Natural killer cell (primary cell): ENCODE measurements around the gene ZNF445. TPM values are rescaled to one million over a fixed set of nuclear protein-coding genes. Genes with fewer than 3 reads are reported as not detected.
A peak's percentile ranks its signal among the peaks of the same experiment; 100 is the strongest.

Experiments
- ATAC-seq, 3 donors: fragments of 150-1000 bp in 2 of 3; fragments of 200-7000 bp in 1 of 3; cut with Tn5 transposase; 1 replicate in 1 of 3; 2 replicates in 2 of 3; pipeline ENCODE4 v1.10.0; 2021; ENCODE audit warnings: mild to moderate bottlenecking in 2 of 3, moderate library complexity in 2 of 3
- DNase-seq, 2 donors: peaks; one replicate each; pipeline versions ENCODE4 v3.0.0 to v3.0.0-alpha.2; 2013 to 2021; ENCODE audit warnings: mixed read lengths in 1 of 2
- H3K27ac ChIP-seq: one replicate; pipeline ENCODE4 v1.5.1; 2013; ENCODE audit warnings: mild to moderate bottlenecking, low read length
- H3K27me3 ChIP-seq: one replicate; pipeline ENCODE4 v1.6.1; 2013; ENCODE audit warnings: low read length; ENCODE audit not compliant: control insufficient read depth, insufficient read depth
- H3K36me3 ChIP-seq: one replicate; pipeline ENCODE4 v1.6.1; 2013; ENCODE audit warnings: low read length; ENCODE audit not compliant: control insufficient read depth, insufficient read depth
- H3K4me1 ChIP-seq: one replicate; pipeline ENCODE4 v1.6.1; 2013; ENCODE audit warnings: low read length; ENCODE audit not compliant: control insufficient read depth, insufficient read depth
- H3K4me3 ChIP-seq: one replicate; pipeline ENCODE4 v1.5.1; 2013; ENCODE audit warnings: low read length
- H3K9me3 ChIP-seq: one replicate; pipeline ENCODE4 v1.6.1; 2013; ENCODE audit warnings: low read length; ENCODE audit not compliant: control insufficient read depth, insufficient read depth
- H3K27ac Mint-ChIP-seq, 2 donors: one replicate each; pipeline ENCODE4 v1.8.0; 2022; ENCODE audit warnings: mild to moderate bottlenecking in 2 of 2, mixed read lengths in 2 of 2, moderate library complexity in 1 of 2
- H3K27me3 Mint-ChIP-seq, 2 donors: one replicate each; pipeline ENCODE4 v1.8.0; 2022; ENCODE audit warnings: low read depth in 2 of 2, mixed read lengths in 2 of 2
- H3K36me3 Mint-ChIP-seq: one replicate; pipeline ENCODE4 v1.8.0; 2022; ENCODE audit warnings: mixed read lengths
- H3K4me1 Mint-ChIP-seq, 2 donors: one replicate each; pipeline ENCODE4 v1.8.0; 2022; ENCODE audit warnings: mixed read lengths in 2 of 2
- H3K4me3 Mint-ChIP-seq: one replicate; pipeline ENCODE4 v1.8.0; 2022; ENCODE audit warnings: mild to moderate bottlenecking, moderate library complexity, mixed read lengths
- H3K9me3 Mint-ChIP-seq, 2 donors: one replicate each; pipeline ENCODE4 v1.8.0; 2022; ENCODE audit warnings: mixed read lengths in 2 of 2
- CTCF ChIP-seq: fragments of 200-600 bp; IDR thresholded peaks from one replicate; pipeline ENCODE4 v1.8.0; 2022; ENCODE audit warnings: antibody characterized with exemption
- WGBS: methylation state at CpG from one replicate; pipeline ENCODE4 v1.1.7; 2013; ENCODE audit warnings: missing lambda C conversion rate; ENCODE audit not compliant: insufficient coverage; 5-methylcytosine and 5-hydroxymethylcytosine counted together
- intact Hi-C: fragments of 100-400 bp; cut with micrococcal nuclease; formaldehyde crosslinking; loops from one replicate; pipeline ENCODE4 v1.14.2; 2022
- total RNA-seq, 4 donors: library from RNA; stranded (reverse); fragments of 120-200 nt in 1 of 4; gene quantifications; one replicate each; pipeline versions ENCODE4 v1.2.3 to v1.2.4, GENCODE V29; 2013 to 2022

ZNF445 gene
- total RNA-seq, 3 donors from 2014 or later (not counting 1 experiment from before 2014, with no cell fraction given) = 15.5 to 24.4 (median 17.4) TPM

- Mint-ChIP-seq H3K4me1 (peaks cover 12 to 17% of the 10 kb centered on the region in 2 donors), H3K36me3 (no peaks in the 10 kb centered on the region), H3K27ac (peak overlapping the region in 1 of 2 donors; percentile 54), H3K27me3 (no peaks in the 10 kb centered on the region), H3K4me3 (no peak overlapping the region), H3K9me3 (no peaks in the 10 kb centered on the region)
- WGBS = 88% methylated on average over 11 of the region's 11 CpGs
- DNase-seq (no peak), ATAC-seq (no peak)
- Histone ChIP-seq H3K4me3 (no peak overlapping the region), H3K4me1 (peaks cover 7% of the 10 kb centered on the region), H3K36me3 (no peaks in the 10 kb centered on the region), H3K27me3 (no peaks in the 10 kb centered on the region), H3K9me3 (no peaks in the 10 kb centered on the region), H3K27ac (no peak overlapping the region)
- intact Hi-C loops = no loop called here
- TF ChIP-seq CTCF = no peak
Measured at GRCh38 chr3:44416031-44417030, 61.1 kb downstream of the ZNF445 start.

GRCh38 chr3:44415421-44415820 lies 62.0 kb downstream of the ZNF445 start:
- no peak overlapping the region for H3K27ac Mint-ChIP-seq
- H3K4me3 ChIP-seq = no peak overlapping the region
- 77% methylated on average over 11 of the region's 11 CpGs for WGBS
- no peak overlapping the region for H3K4me3 Mint-ChIP-seq
- H3K9me3 ChIP-seq = no peaks in the 10 kb centered on the region
- H3K4me1 ChIP-seq = peaks cover 7% of the 10 kb centered on the region
- no peak for ATAC-seq
- H3K27ac ChIP-seq = no peak overlapping the region
- H3K36me3 Mint-ChIP-seq = no peaks in the 10 kb centered on the region
- no peaks in the 10 kb centered on the region for H3K9me3 Mint-ChIP-seq
- no peaks in the 10 kb centered on the region for H3K27me3 ChIP-seq
- DNase-seq = no peak
- H3K4me1 Mint-ChIP-seq = peaks cover 12 to 17% of the 10 kb centered on the region in 2 donors
- H3K36me3 ChIP-seq = no peaks in the 10 kb centered on the region
- no peaks in the 10 kb centered on the region for H3K27me3 Mint-ChIP-seq
- no peak for TF ChIP-seq CTCF
- intact Hi-C loops = no loop called here

GRCh38 chr3:44414517-44415090 lies 62.9 kb downstream of the ZNF445 start:
- H3K4me3 Mint-ChIP-seq = no peak overlapping the region

More at GRCh38 chr3:44414517-44415090, 62.9 kb downstream of the ZNF445 start:
- intact Hi-C loops = no loop called here
- Histone ChIP-seq H3K4me3 (no peak overlapping the region), H3K27me3 (no peaks in the 10 kb centered on the region), H3K9me3 (no peaks in the 10 kb centered on the region), H3K27ac (no peak overlapping the region), H3K4me1 (peaks cover 7% of the 10 kb centered on the region), H3K36me3 (no peaks in the 10 kb centered on the region)
- H3K27ac Mint-ChIP-seq = peak overlapping the region in 1 of 2 donors; percentile 33
- no peak for ATAC-seq
- H3K36me3 Mint-ChIP-seq = no peaks in the 10 kb centered on the region
- no peaks in the 10 kb centered on the region for H3K9me3 Mint-ChIP-seq
- WGBS = 88% methylated on average over 11 of the region's 11 CpGs
- no peak for TF ChIP-seq CTCF
- no peak for DNase-seq
- no peaks in the 10 kb centered on the region for H3K27me3 Mint-ChIP-seq
- peaks cover 12 to 17% of the 10 kb centered on the region in 2 donors for H3K4me1 Mint-ChIP-seq
